HG03066 (cell line): ENCODE measurements around the gene KNSTRN.
A peak's percentile ranks its signal among the peaks of the same experiment; 100 is the strongest.

ENCODE experiments used
- ATAC-seq: cut with Tn5 transposase; IDR thresholded peaks from one replicate; pipeline ENCODE4 v1.9.1; 2021; ENCODE audit warnings: low read depth; ENCODE audit not compliant: unreplicated experiment

KNSTRN gene

GRCh38 chr15:40425681-40426080, 43.2 kb downstream of the KNSTRN start:
- ATAC-seq, result no peak

- no peak for ATAC-seq
These were observed 44.7 kb downstream of the KNSTRN start for GRCh38 chr15:40427188-40427587.

GRCh38 chr15:40428185-40428584, 45.7 kb downstream of the KNSTRN start:
- no peak for ATAC-seq

DNA sequence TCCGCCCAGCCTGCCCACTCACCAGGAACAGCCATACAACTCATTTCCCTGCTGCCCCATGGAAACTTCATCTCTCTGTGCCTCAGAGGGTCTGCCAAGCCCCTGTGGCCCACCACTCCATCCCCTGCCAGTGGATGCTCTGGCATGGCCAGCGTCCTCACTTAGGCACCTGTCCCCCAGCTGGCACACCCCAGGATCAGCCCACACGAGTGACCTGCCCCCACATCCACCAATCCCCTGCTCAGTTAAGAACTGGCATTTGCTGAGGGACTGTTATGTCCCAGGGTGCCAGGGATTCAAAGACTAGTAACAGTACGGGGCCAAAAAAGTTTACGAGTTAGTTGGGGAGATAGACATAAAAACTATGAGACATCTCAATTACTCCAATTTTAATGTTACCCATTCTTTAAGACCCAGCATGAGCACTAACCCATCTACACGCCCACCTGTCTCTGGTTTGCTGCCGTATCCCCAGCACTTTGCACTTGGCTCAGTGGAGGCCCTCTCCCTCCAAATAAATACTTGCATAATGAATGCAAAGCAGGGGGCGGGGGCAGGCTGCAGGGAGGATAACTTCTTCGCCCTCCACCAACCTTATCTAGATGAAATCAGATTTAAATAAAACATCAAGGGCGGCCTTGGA, 46.7 kb downstream of the KNSTRN start:
- ATAC-seq, result no peak

DNA sequence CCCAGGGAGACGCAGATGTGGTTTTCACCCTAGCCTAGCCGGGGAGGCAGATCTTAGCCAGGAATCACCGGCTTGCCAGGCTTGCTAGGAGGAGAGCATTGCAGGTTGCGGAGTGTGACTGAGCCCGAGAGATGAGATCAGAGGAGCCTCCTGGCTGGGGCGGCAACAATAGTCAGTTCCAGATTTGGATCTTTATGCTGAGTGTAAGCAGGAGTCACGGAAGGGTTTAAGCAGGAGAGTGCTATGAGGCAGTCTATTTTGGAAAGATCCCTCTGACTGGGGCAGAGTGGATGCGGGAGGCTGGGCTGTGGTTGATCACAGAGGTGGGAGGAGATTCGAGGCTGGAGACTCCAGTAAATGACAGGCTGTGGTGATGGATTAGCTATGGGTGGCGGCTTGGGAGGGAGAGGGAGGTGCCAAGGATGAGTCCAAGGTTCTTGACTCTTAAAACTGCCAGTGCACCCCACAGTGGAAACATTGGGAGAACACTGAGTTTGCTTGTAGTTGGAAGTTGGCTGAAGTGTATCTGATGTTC, 47.8 kb downstream of the KNSTRN start:
- ATAC-seq, result no peak

GRCh38 chr15:40435023-40435709, 52.6 kb downstream of the KNSTRN start:
- no peak for ATAC-seq

DNA sequence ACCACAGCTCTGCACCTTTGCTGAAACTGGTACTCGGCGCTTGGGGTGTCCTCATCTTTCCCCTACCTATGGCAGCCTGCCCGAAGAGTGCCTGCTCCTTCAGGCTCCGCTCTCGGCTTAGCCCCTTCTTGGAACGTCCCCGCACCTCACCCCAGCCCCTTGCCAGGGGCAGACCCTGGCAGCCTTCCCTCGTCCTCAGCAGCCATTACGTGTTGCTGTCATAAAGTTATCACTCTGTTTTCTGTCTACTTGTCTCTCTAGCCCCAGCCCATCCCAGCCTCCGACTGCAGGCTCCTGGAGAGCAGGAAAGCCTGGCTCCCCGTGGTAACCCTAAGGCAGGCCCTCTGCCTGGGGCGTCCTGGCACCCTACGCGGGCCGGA, 53.2 kb downstream of the KNSTRN start:
- no peak for ATAC-seq

GRCh38 chr15:40436116-40436891, 53.8 kb downstream of the KNSTRN start:
- no peak for ATAC-seq

DNA sequence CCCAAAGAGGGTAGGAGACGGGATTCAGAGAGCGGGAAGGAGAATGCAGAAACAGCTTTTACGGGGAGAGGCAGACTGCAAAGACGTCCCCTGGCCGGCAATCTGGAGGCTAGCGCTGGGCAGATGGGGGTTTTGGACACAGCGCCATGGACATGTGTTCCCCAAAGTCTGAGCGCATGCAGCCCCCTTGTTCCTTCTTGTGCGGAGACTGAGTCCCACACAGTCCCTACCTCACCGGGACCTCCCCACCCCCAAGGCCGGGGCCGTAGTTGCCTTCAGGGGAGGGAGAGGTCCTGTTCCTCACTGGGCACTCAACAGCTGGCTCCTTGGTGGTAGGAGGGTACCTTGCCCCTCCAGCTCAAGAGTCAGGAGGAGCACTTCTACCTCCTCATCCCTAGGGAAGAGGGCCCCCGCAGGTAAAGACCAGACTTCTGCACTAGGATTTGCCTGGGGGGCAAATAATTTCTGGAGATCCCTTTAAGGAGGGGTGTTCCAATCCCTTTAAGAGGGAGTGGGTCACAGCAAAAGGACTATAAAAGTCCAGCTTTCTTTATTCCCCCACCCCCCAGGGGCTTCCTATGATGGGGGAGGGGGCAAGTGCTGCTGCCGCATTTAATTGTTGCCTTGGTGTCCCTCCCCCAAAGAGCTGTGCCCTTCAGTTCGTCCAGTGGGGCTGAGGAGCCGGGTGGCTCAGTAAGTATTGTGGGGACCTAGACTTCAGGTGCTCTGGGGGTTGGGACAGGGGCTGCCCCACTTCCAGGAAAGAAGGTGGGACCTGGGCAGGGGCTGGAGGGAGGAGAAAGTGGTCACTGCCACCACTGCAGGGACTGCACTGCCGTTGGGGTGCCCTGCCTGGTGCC, 54.6 kb downstream of the KNSTRN start:
- ATAC-seq, result no peak

- ATAC-seq, result no peak
These were observed 55.5 kb downstream of the KNSTRN start for GRCh38 chr15:40437752-40438687.

GRCh38 chr15:40438712-40439111, 56.2 kb downstream of the KNSTRN start:
- no peak for ATAC-seq

GRCh38 chr15:40439461-40439959, 57.0 kb downstream of the KNSTRN start:
- ATAC-seq, result no peak

GRCh38 chr15:40439960-40440742, 57.6 kb downstream of the KNSTRN start:
- ATAC-seq, result no peak

DNA sequence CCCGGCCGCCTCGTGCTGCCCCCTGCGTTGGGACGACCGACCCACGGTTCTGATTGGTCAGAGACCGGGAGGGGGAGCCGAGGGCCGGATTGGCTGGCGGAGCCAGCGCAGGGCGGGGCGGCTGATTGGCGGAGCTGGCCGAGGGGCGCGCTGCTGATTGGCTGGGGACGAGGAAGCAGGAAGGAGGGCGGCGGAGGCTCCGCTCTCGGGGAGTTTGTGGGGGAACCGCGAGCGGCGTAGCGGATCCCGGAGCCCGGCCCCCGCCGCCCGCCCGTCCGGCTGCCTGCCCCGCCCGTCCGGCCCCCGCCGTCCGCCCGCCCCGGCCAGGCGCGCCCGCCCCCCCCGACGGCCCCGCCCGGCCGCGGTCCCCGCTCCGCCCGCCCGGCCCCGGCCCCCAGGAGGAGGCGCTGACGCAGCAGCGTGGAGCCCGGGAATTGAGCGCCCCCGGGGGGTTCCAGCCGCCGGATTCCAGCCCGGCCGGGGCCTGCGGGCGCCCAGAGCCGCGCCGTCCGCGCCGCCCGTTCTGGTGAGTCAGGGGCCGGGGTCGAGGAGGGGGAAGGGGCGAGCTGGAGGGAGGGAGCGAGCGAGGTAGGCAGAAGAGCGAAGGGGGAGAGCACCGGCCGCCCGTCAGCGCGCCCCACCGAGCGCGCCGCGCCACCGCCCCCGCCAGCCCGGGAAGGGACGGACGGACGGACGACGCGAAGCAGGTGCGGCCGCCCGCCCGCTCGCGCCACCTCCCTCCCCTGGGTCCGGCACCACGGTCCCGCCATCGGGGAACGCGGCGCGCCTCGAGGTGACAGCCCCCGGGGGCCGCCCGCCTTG, 58.4 kb downstream of the KNSTRN start, which contains the start of gene BAHD1:
Gene BAHD1, plus strand, starts transcription at position 211 of the 822 bp plus-strand sequence. CDS start 17,512 bp downstream, outside the sequence.
- ATAC-seq, result peak; percentile 86

DNA sequence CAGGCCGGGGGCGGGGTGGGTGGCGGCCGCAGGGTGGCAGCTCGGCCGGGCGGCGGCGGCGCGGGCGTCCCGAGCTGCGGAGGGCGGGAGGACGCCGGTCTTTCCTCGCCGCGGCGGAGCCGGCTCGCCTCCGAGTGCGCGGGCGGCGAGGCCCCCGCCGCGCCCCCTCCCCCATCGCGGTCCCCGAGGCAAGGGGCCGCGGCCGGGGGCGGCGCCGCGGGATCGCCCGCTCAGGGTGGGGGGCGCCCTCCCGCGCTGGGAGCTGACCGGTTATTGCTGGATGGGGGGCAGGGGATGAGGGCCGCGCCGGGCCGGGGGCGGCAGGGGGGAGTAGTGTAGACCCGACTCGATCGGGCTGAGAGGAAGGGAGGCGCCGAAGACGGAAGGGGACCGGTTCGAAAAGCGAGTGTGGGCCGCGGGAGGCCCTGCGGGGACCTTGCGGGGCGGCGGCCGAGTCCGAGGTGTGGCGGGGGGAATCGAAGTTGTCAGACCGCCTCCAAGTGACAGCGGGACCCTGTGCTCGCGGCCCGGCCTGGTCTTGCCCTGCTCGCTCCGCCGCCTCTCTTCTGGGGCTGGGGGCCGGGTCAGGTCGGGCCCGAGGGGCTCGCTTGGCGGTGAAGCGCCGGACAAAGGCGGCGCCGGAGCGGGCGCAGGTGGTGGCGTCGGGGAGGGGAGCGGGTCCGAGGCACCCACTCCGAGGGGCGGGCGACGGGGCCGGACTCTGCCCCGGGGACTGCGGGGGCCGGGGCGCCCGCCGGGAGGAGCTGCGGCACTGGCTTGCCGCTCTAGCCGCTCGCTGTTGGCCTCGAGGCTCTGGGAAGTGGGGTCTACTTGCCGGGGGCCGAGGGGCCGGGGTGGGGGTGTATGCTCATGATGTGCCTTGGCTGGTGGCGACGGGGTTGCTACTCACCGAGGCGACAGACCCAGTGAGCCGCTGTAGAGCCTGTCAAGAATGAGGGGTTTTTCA, 59.3 kb downstream of the KNSTRN start:
- ATAC-seq, result no peak

- no peak for ATAC-seq
These were observed 60.7 kb downstream of the KNSTRN start for GRCh38 chr15:40443255-40443654.
